Thoracic aorta (tissue), 2 donors: ENCODE data around the gene ZNF718. TPM values are rescaled to one million over a fixed set of nuclear protein-coding genes. Genes with fewer than 3 reads are reported as not detected.

Experiments used
- ATAC-seq: fragments of 150-250 bp; one replicate; pipeline ENCODE4 v1.8.0; 2017; ENCODE audit warnings: low read depth; ENCODE audit not compliant: insufficient number of reproducible peaks, low FRiP score
- DNase-seq: peaks from one replicate; pipeline ENCODE4 v3.0.0-alpha.2; 2020; ENCODE audit warnings: low spot score
- H3K27ac ChIP-seq, 2 donors: fragments of 200-600 bp; sonication (generic); 1 replicate in 1 of 2; 2 replicates in 1 of 2; pipeline ENCODE4 v1.5.1; 2016; ENCODE audit warnings: mild to moderate bottlenecking in 2 of 2, moderate library complexity in 2 of 2
- H3K27me3 ChIP-seq: fragments of 200-600 bp; sonication (generic); replicated peaks from 2 replicates; pipeline ENCODE4 v1.6.0; 2016; ENCODE audit warnings: mild to moderate bottlenecking; ENCODE audit not compliant: insufficient read depth
- H3K36me3 ChIP-seq: fragments of 200-600 bp; sonication (generic); one replicate; pipeline ENCODE4 v1.5.1; 2016
- H3K4me1 ChIP-seq, 2 donors: fragments of 200-600 bp; sonication (generic); 1 replicate in 1 of 2; 2 replicates in 1 of 2; pipeline versions ENCODE4 v1.5.1 to v1.6.0; 2016; ENCODE audit warnings: low read depth in 2 of 2, mild to moderate bottlenecking in 1 of 2; ENCODE audit not compliant: control insufficient read depth in 1 of 2
- H3K4me3 ChIP-seq: fragments of 200-600 bp; sonication (generic); 2 replicates; pipeline ENCODE4 v1.5.1; 2016; ENCODE audit warnings: mild to moderate bottlenecking
- H3K9me3 ChIP-seq: fragments of 200-600 bp; sonication (generic); 2 replicates; pipeline ENCODE4 v1.5.1; 2016
- CTCF ChIP-seq: fragments of 200-600 bp; sonication (generic); IDR thresholded peaks from one replicate; pipeline ENCODE4 v1.5.1; 2019; ENCODE audit warnings: antibody characterized with exemption
- total RNA-seq, 2 donors: library from RNA; depleted of rRNA; stranded (reverse); fragments of >200 nt; gene quantifications; one replicate each; pipeline versions ENCODE4 v1.1.0 to v1.2.3, GENCODE V29; 2016

Gene ZNF718
- total RNA-seq, 2 donors from 2014 or later = 10.4 to 11.5 TPM

GRCh38 chr4:107083-107443 is 17.2 kb upstream of the ZNF718 start:
- Histone ChIP-seq H3K9me3 (peaks cover 14% of the 10 kb centered on the region), H3K4me1 (no peaks in the 10 kb centered on the region), H3K27me3 (no peaks in the 10 kb centered on the region), H3K27ac (no peak overlapping the region), H3K36me3 (no peaks in the 10 kb centered on the region), H3K4me3 (peak overlapping the region; percentile 39)
- ATAC-seq = no peak
- TF ChIP-seq CTCF = no peak
- DNase-seq = no peak

GRCh38 chr4:107444-108429 is 16.6 kb upstream of the ZNF718 start:
- H3K36me3 ChIP-seq = no peaks in the 10 kb centered on the region
- peaks cover 9% of the 10 kb centered on the region for H3K9me3 ChIP-seq
- peak overlapping the region; percentile 39 for H3K4me3 ChIP-seq
- ATAC-seq = no peak
- no peaks in the 10 kb centered on the region for H3K4me1 ChIP-seq
- H3K27ac ChIP-seq = no peak overlapping the region
- no peak for TF ChIP-seq CTCF
- H3K27me3 ChIP-seq = no peaks in the 10 kb centered on the region
- DNase-seq = no peak

- Histone ChIP-seq H3K4me1 (no peaks in the 10 kb centered on the region), H3K9me3 (no peaks in the 10 kb centered on the region), H3K4me3 (no peak overlapping the region), H3K27ac (no peak overlapping the region), H3K36me3 (no peaks in the 10 kb centered on the region), H3K27me3 (no peaks in the 10 kb centered on the region)
- DNase-seq = no peak
- TF ChIP-seq CTCF = no peak
- ATAC-seq = no peak
These were observed 11.5 kb upstream of the ZNF718 start for GRCh38 chr4:112771-113170.

GRCh38 chr4:113732-114131 is 10.6 kb upstream of the ZNF718 start:
- Histone ChIP-seq H3K36me3 (no peaks in the 10 kb centered on the region), H3K4me1 (no peaks in the 10 kb centered on the region), H3K27ac (no peak overlapping the region), H3K27me3 (no peaks in the 10 kb centered on the region), H3K9me3 (no peaks in the 10 kb centered on the region), H3K4me3 (no peak overlapping the region)
- DNase-seq (no peak), ATAC-seq (no peak)
- no peak for TF ChIP-seq CTCF

GRCh38 chr4:114149-114548 is 10.2 kb upstream of the ZNF718 start:
- Histone ChIP-seq H3K9me3 (no peaks in the 10 kb centered on the region), H3K4me3 (no peak overlapping the region), H3K27me3 (no peaks in the 10 kb centered on the region), H3K36me3 (no peaks in the 10 kb centered on the region), H3K4me1 (no peaks in the 10 kb centered on the region), H3K27ac (no peak overlapping the region)
- TF ChIP-seq CTCF = no peak
- DNase-seq = no peak
- no peak for ATAC-seq
